Epidermal melanocyte (primary cell): ENCODE data around the gene DHRS3.
"Not testable (repeated sequence)": the region's sequence is repeated elsewhere in the genome, so short reads cannot be mapped to it uniquely, and the experiment has no call there.

Experiments used
- DNase-seq: peaks from one replicate; pipeline ENCODE4 v3.0.0; 2011; ENCODE audit warnings: low spot score; ENCODE audit not compliant: insufficient read length

DHRS3 gene

DNA sequence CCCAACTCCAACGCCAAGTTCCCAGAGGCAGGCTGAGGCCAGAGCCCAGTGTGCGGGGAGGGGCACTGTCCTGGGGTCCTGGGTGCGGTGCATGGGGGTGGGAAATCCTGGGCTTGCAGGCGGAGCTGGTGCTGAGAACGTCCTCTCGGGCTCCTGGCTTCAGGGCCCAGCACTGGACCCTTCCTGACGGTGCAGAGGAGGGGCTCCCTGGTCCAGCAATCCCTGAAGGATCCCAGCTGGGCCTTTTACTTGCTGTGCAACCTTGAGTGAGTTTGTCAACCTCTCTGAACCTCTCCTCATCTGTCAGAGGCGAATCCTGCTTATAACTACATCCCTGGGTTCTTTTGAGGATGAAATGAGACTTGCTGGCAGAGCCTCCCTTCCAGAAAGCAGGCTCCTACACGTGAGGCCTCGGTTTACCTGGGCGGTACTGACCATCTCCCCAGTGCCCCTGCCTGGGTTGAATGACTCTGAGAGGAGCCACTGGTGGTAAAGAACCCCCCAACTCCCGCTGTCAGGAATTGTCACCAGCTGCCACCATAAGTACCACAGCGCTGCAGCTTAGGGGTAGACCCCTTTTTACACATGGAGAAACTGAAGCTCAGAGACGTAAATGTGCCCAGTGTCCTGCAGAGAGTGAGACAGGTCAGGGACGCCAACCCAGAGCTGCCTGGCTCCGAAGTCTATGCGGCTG is 77.3 kb downstream of the DHRS3 start:
- no peak for DNase-seq

DNA sequence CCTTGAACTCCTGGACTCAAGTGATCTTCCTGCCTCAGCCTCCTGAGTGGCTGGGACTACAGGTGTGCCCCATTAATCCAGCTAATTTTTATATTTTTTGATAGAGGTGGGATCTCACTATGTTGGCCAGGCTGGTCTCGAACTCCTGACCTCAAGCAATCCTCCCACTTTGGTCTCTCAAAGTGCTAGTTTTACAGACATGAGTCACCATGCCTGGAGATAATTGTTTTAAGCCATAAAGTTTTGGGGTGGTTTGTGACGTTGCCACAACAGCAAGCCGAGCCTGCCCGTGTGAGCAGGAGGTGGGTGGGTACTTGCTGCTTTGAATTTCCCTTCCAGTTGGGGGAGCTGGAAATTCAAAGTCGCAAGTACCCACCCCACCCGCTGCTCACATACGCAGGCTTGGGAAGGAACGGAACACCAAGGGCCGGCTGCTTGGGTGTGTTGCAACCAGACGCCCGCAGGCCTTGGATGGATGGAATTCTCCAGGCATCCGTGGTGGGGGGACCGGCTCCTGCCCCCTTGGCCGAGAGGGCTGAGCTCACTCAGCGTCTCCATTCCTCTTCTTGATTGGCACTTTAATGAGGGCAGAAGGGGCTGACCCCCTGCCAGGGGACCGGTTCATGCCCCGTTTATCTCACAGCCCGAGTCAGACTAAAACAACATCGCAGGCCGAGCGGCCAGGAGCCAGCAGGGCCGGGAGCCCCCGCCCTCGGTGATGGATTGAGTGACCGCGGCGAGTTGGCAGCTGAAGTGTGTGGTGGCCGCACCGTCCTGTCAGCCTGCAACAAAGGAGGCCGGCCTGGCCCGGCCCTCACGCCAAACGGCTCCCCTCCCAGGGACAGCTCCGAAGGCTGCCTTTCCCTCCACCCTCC is 78.1 kb downstream of the DHRS3 start:
- DNase-seq = peak; percentile 79

DNA sequence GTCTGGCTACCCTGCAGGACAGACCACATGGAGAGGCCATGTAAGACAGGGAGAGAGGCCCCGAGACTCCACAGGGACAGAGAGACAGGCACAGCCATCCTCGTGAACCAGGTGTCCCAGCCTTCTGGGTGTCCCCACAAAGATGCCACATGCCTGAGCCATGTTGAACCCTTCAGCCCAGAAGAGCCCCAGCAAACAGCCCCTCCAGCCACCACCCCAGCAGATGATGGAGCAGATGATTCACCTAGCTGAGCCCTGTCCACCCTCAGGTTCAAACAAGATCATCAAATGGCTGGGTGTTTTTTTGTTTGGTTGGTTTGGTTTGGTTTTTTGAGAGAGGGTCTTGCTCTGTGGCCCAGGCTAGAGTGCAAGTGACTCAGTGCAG is 78.7 kb downstream of the DHRS3 start:
- no peak for DNase-seq

DNA sequence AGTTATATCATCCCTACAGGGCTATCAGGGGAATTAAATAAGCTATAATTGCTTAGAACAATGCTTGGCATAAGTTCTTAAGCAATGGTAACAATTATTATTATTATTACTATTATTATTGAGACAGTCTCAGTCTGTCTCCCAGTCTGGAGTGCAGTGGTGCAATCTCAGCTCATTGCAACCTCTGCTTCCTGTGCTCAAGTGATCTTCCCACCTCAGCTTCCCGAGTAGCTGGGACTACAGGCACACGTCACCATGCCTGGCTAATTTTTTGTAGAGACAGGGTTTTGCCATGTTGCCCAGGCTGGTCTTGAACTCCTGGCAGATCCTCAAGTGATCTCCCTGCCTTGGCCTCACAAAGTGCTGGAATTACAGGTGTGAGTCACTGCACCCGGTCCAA is 79.5 kb downstream of the DHRS3 start:
- DNase-seq = not testable (repeated sequence)

DNA sequence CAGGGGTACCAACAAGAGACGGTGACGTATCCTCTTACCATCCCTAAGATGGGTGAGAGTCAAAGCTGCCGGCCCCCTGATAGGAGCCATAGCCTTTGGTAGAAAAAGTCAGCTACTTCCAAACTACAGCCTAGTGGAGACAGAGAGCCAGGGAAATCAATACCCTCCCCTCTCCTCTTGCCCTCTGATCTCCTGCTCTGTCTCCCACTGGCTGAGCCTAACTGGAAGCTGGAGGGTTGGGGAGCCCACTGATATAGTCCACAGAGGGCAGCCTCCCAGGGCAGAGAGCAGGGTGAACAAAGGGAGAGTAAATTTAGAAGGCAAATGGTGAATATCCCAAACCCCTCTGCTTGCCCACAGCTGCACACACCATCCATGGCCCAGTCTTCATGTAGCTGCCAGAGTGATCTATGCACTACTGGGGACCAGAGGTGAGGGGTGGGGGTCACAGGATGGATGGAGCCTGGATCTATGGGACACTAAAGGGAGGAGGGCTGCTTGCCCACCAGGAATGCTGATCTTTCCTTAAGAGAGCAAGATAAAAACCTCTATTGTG is 80.0 kb downstream of the DHRS3 start:
- no peak for DNase-seq

DNA sequence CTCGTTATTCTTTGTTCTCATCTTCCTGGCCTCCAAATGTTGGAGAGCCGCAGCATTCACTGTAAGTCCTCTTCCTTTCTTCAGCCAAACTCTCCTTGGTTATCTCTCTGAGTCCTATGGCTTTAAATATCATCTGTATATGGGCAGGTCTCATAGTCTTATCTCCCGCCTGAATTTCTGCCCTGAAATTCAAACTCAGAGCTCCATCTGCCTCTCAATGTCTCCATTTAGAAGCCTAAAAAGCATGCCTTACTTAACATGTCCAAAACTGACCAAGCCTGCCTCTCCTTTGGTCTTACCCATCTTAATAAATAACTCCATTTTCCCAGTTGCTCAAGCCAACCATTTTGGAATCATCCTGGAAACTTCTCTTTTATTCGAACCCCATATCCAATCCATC is 80.7 kb downstream of the DHRS3 start:
- DNase-seq = no peak

DNA sequence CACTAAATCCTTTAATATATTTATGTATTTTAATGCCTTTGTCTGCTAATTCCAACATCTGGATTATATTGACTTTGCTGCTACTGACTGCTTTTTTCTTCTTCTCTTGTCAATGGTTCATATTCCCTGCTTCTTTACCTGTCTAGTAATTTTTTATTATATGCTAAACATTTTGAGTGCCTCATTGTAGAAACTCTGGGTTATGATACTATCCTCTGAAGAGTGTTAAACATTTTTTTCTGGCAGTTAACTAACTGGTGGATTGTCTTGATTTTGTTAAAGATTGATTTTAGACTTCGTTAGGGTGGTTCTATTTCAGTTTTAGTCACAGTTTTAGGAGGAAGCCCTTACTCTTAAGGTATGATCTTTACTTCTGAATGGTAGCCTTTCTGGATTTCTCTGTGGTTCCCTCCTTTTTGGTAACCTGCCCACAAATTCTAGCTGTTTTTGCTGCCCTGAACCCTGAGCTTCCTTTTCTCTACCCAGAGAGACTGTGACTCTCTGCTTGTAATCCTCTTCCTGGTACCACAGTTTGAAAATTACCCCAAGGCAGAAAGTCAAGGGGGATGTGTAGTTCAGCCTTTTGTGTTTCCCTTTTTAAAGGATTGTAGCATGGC is 81.9 kb downstream of the DHRS3 start:
- DNase-seq = no peak

DNA sequence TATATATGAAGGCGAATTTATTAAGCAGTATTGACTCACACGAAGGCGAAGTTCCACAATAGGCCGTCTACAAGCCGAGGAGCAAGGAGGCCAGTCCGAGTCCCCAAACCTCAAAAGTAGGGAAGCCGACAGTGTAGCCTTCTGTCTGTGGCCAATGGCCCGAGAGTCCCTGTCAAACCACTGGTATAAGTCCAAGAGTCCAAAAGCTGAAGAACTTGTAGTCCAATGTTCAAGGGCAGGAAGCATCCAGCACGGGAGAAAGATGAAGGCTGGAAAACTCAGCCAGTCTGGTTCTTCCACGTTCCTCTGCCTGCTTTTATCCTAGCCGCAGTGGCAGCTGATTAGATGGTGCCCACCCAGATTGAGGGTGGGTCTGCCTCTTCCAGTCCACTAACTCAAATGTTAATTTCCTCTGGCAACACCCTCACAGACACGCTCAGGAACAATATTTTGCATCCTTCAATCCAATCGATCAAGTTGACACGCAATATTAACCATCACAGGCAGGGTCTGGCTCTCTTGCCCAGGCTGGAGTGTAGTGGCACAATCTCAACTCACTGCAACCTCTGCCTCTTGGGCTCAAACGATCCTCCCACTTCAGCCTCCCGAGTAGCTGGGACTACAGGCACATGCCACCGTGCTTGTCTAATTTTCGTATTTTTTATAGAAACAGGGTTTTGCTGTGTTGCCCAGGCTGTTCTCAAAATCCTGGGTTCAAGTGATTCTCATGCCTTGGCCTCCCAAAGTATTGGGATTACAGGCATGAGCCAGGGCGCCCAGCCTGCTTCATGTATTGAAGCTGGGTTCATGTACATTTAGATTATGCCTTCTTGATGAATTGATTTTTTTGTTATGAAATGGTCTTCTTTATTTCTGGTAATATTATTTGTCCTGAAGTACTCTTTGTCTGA is 85.3 kb downstream of the DHRS3 start:
- DNase-seq = no peak

DNA sequence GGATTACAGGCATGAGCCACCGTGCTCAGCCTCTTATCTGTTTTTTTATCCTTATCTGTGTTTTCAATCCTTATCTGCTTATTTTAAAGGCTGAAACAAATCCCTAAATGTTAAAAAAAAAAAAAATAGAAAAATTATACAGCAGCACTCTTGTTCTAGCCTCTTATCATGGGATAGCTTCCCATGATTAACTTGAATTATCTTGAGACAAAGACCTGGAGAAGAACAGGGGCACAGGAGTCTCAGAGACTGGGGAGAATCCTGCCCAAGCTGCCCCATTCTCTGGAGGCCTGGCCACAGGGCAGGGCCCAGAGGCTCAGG is 86.9 kb downstream of the DHRS3 start:
- DNase-seq = no peak

DNA sequence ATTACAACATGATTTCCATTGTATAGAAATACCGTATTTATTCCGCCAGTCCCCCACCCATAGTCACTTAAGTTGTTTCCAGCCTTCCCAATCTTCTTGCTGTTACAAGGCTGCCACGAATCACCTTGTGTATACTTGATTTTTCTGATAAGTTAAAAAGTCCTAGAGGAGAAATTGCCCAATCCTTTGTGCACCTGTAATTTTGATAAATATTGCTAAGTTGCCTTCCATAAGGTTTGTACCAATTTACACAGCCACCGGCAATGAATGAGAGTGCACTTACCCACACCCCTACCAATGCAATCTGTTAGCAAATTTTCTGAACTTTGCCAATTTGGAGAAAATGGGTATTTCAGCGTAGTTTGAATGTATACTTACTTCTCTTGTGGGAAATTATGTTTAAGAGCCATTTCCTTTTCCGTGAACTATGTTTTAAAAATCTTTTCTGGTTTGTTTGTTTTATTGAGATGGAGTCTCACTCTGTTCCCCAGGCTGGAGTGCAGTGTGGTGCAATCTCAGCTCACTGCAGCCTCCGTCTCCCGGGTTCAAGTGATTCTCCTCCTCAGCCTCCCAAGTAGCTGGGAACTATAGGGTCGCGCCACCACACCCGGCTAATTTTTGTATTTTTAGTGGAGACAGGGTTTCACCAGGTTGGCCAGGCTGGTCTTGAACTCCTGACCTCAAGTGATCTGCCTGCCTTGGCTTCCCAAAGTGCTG is 87.4 kb downstream of the DHRS3 start:
- no peak for DNase-seq

DNA sequence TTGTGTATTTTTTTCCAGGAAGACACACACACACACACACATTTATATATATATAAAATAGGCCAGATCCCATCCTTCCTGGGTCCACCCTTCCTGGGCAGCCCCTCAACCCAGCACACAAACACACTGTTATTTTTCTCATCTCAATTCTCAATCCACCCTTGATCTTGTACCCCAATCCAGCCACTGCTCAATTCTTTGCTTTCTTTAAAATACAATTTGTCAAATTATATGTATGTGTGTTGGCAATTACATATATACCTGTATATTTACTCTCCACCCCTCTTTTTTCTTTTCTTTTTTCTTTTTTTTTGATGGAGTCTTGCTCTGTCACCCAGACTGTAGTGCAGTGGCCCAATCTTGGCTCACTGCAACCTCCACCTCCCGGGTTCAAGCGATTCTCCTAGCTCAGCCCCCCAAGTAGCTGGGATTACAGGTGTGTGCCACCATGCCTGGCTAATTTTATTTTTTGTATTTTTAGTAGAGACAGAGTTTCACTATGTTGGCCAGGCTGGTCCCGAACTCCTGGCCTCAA is 88.3 kb downstream of the DHRS3 start:
- DNase-seq = no peak

DNA sequence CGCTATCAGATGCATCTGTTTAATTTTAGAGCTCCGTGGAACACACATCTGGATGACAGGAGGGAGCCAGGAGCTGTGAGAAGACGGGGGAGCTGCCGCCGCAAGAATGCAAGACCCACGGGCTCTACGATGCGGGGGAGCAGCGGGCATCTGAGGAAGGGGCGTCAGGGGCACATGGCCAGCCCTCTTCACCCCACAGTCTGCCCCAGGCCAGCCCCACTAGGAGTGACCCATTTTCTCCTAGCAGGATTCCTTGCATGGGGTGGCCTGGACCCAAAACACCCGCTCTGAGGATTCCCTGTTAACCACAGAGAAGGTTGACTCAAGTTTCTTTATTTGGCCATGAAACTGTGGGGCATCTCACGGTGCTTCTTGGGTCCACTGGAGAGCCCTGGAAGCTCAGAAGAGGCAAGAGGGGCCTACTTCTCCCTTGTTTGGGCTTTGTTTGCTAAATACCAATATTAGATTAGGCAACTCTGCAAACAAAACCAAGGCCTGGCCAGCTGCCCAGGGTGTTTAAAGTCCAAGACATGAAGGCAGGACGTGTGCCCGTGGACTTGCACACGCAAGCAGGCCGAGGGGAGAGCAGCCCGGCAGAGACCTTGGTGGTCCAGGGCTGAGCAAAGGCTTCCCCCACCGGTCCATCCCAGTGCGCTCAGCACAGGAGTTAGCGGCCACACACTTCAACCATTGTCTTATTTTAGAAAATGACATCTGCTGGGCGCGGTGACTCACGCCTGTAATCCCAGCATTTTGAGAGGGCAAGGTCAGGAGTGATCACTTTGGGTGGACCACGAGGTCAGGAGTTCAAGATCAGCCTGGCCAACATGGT is 89.8 kb downstream of the DHRS3 start:
- DNase-seq = no peak

DNA sequence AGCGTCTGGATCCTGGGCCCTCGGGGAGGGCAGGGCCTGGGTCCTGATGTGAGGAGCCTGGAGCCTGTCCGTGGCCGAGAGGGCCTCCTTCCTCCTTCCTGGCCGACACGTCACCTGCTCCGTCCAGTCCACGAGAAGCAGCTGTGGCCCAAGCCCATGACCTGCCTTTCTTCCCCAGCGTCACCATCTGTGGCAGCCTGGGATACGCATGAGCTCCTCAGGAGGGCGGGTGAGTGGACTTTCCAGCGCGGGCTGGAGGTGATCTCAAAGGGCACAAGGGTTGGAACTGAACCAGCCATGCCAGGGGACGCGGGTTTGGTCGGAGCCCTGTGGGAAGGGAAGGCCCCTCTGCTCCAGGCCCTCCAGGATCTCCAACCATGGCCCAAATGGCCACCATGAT is 90.4 kb downstream of the DHRS3 start:
- DNase-seq = no peak

DNA sequence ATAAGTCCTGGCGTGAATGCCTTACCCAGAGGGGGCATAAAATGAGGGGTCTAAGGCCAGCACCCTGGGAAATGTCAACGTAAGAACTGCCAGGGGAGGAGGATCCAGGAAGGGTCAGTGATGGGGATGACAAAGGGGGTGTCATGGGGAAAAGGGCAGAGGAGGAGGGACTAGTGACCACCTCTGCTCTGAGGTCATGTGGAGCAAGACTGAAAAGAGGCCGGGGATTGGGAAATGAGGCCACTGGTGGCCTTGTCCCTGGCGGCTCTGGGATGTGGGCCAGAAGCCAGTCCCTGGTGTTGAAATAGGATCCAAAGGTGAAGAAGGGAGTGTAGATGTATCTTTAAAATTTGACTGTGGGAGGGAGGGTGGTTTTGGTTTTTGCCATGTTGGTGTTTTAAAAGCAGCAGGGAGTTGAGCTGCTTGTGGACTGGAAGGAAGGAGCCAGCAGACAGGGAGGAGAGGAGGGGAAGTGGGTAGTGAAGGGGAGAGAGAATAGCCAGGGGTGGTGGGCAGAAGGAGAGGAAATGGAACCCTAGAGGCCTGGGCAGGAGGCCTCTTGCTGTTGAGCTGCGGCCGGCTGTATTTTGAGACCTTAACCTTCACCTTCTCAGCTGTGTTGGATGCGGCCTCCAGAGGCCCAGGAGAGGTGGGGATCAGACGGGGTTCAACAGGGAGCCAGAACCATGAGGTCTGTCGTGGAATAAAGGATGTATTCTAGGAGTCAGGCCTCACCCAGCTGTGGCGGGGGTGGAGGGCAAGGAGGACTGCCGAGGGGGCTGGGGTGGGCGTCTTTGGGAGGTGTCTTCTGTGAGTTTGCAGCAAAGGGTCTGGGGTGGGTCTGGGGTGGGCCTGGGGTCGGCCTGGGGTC is 92.5 kb downstream of the DHRS3 start:
- DNase-seq = no peak

DNA sequence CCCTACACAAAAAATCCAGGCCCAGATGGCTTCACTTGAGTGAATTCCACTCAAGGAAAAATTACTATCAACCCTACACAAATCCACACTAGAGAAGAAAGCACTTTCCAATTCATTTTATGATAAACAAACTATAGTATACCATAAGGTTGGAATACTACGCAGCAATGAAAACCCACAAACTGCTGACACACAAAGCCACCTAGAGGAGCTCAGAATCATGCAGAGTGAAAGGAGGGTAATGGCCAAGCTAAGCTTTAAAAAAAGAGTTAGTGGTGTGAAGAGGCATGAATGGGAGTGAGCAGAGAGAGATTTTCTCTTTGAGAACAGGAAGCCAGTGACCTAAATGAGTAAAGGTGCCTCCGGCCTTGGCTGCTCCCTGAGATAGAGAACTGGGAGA is 93.7 kb downstream of the DHRS3 start:
- no peak for DNase-seq

DNA sequence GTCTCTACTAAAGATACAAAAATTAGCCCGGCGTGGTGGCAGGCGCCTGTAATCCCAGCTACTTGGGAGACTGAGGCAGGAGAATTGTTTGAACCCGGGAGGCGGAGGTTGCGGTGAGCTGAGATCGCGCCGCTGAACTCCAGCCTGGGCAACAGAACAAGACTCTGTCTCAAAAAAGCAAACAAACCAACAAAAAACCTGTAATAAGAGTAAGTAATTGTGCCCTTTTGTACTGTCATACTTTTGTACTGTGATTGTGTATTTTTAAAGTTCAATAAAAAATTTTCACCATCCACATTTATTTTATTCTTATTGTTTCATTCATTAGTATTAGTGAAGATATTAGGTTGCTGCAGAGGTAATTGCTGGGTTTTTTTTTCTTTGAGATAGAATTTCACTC is 95.2 kb downstream of the DHRS3 start:
- DNase-seq = not testable (repeated sequence)

DNA sequence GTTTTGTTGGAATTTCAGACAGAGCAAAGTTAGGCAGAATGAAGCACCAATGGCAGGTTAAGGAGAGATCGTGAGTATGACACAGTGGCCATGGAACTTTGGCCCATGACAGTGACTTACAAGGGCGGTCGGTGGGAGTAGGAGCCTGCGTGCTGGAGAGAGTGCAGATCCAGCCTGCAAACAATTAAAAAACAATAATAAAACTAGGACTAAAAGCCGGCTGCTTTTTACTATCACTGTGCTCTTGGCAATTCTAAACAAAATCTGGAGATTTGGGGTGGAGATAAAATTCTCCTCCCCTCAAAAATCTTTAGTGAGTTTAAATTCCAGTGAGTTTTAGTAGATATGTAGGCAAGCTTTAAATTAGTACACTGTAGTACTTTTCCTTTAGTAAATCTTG is 96.9 kb downstream of the DHRS3 start:
- no peak for DNase-seq

DNA sequence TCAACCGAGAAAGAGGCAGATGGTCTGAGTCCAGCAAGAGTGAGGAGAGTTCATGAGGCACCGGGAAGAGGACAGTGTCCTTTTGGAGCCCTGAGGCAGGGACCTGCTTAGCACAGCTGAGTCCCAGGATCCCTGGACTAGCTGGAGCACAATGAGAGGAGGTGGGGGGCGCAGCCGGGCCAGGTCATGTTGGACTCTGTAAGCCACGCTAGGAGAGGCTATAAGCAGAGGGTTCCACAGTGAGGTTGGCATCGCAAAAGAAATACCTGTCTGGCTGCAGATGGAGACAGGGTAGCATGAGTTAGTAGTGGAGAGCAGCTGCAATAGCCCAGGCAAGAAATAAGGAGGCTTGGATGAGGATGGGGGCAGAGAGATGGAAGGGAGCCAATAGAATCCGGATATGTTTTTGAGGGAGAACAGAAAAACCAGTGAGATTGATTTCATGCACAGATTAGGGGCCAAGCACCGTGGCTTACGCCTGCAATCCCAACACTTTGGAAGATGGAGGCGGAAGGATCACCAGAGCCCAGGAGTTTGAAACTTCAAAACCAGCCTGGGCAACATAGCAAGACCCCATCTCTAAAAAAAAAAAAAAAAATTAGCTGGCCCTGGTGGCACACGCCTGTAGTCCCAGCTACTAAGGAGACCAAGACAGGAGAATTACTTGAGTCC is 98.2 kb downstream of the DHRS3 start:
- DNase-seq = no peak
